Amniotic stem cell (primary cell): ENCODE results near the gene MBTPS1.

Experiments used
- DNase-seq: peaks from one replicate; lab custom pipeline; 2025; lab: John Stamatoyannopoulos, UW

Gene MBTPS1

DNA sequence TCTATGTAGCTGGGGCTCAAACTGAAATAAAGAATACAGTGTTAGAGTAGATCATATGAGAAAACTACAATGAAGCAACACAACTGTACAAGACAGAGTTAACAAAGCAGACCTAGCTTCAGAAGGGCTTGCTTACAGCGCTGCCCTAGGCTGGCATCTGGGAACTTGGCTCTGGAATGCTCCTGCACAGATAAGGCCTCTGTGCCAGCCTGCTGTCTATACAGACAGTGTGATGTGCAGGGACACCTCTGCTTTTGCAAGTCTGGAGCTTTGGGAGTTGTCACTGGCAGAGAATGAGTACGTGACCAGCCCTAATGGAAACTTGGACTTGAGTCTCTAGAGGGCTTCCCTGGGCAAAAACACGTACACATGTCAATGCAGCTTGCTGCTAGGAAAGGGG is 42.0 kb downstream of the MBTPS1 start:
- DNase-seq = no peak

DNA sequence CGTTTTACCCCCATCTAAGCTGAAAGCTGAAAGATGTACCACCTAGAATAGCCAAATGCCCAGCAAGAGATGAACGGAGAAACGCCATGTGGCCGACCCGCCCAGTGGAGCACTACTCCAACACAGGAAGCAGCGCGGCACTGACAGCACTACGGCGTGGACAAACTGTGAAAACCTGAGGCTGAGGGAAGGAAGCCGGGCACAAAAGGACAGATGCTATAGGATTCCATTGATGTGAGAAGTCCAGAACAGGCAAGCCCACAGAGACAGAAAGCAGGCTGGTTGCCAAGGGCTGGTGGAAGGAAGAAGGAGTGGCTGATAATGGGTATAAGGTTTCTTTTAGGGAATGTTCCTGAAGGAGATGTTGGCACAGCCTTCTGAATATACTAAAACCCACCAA is 44.7 kb downstream of the MBTPS1 start:
- no peak for DNase-seq

DNA sequence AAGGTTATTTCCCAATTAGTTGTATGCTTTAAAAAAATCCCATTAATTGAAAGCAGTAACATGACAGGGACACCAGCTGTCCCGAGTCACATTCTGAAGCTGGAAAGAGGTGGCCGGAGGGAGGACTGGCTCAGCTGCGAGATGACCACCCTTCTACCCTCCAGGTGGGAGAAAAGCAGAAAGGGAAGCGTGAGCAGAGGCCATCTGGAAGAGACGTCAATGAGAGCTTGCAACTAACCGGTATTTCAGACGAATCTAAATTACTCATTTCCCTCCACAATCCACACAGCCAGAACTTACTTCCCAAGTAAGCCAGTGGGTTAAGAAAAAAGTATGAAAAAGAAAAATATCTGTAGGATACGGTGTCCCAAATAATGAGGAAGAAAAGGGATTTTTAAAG is 45.6 kb downstream of the MBTPS1 start:
- no peak for DNase-seq

DNA sequence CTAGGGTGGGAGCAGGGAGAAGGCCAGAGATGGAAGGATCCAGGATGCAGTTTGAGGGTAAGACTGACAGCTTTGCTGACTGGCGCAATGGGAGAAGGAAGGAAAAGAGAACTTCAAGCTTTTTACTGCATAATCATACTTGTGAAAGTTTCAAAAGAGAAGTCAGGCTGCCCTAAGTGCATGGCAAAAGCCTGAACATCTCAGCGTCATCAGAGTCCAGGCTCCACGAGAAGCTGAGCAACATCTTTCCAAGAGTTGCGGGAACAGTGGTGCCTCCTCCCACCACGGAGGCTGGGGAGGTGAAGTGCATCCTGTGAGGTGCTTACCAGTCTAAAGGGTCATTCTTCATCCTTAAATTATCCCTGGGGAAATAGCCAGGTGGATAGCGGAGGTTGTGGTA is 47.2 kb downstream of the MBTPS1 start:
- no peak for DNase-seq

DNA sequence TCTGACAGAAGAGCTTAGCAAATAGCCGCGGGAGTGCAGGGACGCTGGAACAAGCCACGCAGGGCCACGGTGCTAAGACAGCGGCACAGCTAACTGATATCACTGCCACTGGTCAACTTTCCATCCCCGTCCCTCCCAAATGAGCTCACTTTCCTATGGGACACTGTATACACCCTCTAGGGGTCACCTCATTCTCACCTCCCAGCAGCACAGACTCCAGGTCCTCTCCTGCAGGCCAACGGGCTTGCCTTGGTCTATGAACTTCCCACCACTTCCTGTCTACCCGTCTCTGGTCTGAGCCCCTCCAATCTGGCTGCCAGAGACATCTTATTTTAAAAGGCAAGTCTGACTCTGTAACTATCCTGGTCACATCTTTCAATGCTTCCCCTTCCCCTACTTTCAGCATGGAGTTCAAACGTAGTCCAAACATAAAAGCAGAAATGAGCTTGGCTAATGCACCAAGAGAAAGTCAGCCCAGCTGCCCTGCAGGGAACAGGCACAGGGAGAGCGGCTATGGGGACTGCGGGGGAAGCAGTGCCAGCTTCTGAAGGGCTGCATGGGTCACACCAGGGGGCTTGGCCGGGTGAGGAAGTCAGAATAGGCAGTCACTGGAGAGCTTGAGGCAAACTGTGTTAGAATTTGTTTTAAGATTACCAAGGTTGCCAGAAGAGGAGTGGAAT is 47.8 kb downstream of the MBTPS1 start:
- no peak for DNase-seq

DNA sequence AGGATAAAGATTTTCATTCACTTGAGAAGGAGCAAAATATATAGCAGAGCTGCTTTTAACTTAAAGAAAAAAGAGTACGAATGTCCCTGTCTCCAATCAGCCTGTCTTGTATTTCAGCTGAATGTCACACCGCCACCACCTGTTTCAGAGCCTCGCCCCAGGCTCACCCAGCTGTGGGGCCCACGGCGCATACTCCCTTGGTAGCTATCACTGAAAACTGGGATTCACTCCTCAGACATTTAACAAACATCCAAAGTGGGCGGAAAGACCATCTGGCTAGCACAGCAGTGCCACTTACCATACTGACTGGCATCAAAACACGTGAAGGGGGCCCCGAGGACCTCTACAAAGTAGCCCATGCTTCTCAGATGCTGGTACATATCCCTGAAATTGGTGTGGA is 48.7 kb downstream of the MBTPS1 start:
- no peak for DNase-seq

DNA sequence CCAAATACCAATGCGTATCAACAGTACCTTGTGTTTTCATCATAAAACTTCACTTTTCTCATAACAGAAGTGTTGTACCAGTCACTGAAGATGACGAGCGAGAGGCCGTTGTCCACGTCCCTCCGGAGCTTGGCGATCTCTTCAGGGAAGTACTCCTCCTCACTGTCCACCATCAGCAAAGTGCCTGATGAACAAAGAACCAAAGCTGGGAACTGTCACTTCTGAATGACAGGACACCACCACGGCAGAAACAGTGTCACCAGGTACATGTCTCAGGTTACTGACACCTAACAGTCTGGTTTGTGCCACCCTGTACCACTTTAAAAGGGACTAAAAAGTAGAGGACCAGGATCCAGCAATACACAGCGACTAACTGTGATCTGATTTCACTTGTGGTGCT is 49.1 kb downstream of the MBTPS1 start:
- no peak for DNase-seq

DNA sequence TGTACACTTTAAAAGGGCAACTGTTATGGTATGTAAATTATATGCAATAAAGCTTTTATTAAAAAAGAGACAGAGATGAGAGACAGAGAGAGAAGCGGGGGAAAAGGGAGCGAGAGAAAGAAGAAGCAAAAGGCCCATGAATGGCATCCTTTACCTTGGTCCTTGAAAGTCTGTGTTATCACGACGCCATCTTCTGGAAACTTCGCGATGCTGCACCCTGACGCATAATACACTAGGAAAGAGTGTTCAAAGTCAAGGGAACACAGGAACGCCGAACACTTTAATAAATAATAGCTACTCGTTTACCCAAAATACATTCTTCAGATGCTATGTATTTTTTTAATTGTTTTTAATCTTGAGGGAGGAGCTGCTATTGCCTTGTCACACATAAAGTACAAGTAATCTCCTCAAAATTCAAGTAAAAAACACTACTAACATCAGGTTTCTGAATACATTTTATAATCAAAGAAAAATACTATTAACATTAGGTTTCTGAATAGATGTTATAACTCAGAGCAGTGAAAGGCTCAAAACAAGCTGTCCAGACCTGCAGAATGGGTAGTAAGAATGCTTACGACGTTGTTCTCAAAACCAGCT is 51.1 kb downstream of the MBTPS1 start:
- no peak for DNase-seq

DNA sequence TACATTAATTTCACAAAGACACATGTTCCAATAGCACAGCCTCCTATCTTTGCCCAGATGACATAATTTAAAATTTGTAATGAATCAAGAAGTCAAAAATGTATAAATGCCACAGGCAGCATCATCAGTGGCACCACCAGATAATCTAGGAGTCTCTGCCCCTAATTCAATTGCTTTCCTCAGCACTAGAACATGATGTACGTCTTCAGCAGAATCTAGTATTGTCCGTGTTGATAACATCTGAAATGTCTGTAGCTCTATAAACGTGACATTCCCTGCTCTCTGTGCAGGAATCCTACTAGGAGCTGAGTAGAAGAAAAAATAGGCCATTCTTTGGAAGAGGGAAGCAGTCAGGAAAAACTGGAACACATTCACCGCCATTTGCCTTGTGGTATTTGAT is 52.8 kb downstream of the MBTPS1 start:
- no peak for DNase-seq

DNA sequence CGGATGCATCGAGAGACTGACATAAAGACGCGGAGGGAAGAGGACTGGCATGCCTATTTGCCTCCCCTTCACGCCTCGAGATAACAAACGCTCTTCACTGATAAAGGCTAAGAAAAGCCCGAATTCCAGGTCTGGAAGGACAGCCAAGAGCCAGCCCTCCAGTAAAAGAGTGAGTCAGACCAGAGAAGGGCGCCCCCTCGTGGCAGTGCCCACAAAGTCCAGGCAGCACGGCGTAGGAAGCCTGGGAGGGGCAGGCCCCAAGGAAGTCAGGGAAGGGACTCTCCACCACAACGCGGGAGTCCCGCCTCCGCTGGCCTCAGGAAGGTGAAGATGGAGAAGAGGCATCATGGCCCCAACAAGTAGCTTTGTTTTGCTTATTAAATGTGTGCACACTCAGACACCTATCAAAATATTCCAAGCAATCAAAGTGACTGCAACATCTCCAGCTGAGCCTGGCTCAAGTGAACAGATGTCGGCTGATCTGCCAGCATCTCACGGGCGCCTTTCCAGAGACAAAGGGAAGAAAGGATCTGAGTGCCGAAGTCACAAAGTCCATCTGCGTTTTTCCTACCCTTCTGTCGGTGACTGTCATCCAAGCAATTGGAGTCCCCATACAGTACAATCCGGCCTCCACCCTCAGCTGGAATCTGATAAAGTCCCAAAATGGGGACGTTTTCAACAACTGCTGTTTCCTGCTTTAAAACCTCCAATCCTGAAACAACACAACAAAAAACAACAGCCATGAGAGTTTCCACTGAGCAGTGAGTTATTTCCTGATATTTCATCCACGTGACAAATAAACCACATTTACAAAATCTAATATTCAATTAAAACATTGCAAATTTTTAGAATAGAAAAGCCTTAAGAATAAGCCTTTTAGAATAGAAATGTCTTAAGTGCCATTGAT is 53.8 kb downstream of the MBTPS1 start:
- DNase-seq = peak; percentile 58

DNA sequence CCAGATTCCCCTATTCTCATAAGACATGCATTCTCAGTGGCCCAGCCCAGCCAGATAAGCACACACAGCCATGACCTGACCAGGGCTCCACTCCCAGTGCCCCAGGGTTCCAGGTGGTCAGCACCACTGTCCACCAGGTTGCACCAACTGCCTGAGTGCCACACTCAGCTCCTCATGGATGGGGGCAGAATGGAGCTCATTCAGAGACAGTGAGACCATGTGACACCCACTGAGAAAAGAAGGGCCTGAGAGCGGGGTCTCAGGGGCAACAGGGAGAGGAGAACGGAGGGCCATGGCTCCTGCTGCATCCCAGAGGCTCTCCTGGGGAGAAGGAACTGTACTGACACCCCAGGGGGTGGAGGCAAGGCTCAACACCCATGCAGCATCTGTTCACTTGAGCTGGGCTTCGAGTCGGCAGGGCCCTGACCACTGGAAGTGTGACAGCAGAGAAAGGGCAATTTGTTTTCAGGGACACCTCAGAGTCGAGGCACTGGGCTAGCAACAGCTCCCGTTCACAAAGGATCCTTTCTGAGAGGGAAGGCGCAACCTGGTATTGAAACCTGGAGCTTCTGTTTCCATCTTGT is 55.4 kb downstream of the MBTPS1 start:
- DNase-seq = no peak

DNA sequence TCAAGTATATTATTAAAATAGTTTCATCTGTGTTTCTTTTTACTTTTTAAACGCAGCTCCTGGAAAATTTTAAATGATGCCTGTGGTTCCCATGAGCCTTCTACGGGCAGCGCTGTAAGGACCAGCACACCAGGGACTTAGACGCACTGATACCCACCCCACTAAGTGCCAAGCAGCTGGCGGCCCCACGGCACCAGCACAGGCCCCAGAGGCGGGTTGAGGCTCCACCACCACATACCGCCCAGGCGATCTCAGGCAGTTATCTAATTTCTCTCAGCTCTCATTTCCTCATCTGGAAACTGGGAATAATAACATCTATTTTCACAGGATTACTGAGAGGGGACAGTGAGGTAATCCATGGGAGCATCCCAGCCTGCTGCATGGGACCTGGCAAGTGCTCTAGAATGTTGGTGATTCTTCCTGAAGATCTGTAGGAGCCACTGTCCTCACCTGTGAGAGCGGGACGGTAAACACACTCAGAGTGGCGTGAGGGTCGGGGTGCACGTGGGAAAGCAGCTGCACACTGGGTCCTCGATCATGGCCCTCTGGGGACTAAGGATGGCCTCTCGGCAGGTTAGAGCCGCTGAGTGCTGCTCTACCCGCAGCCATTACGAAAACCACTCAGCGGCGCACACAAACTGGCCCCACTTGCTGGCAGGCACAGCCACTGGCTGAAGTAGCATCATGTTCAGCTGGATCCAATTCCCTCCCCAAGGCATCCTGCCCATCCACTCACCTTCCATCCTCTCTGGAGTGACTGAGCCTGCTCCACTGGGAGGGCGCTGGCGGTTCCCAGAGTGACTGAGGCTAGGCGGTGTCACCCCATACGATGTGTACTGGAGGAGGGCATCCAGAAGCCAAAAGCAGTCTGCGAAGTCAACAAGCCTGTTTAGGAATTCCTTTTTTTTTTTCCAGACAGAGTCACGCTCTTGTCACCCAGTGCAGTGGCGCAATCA is 56.5 kb downstream of the MBTPS1 start:
- no peak for DNase-seq

DNA sequence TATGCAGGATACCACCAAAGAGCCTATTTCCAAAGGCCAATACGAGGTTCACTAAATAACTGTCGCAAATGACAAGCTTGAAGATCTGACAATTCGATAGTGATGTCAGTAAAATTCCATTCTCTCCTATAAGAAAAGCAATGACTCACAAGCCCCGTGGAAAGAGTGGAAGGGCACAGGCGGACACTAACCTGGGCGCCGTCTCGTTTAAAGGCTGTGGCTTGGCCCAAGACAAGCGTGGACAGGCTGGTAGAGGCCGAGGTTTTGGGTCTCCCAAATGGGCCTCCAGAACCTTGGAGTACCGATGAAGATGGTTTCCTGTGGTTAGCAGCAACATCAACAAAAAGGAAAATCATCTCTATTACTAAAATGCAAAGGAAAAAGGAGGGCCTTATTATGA is 57.6 kb downstream of the MBTPS1 start:
- no peak for DNase-seq

DNA sequence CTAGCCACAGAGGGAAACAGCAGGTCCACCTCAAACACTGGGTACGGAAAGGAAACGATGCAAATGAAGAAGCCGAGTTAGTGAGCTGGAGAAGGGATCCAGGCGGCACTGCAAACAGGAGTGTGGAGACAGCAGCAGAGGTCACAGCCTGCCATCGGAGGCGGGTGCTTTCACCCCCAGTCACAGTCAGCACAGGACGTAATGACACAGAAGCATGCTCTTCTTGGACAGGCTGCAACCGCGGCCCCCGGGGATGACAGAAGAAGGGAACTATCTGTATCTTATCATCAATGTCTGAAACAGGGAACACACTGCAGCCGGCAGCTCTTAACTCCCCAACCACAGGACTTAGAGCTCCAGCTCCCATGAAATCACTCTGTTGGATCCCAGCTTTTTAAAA is 58.1 kb downstream of the MBTPS1 start:
- DNase-seq = no peak

DNA sequence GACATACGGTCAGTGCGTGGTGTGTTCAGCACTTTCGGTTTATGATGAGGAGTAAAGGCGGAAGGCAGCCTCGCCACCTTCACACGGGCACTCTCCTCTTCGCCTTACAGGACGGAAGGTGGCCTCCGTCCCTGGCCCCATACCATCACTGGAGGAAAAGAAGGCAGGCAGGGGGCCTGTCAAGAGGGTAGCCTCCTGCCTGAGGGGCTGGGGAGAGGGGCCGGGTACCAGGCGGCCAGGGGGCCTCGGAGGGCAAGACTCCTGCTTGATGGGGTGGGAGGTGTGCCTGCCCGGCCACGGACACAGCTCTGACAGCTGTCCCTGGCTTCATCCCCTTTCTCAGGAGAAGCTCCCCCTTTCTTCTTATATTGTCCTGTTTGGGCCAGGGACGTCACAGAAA is 58.5 kb downstream of the MBTPS1 start:
- no peak for DNase-seq

DNA sequence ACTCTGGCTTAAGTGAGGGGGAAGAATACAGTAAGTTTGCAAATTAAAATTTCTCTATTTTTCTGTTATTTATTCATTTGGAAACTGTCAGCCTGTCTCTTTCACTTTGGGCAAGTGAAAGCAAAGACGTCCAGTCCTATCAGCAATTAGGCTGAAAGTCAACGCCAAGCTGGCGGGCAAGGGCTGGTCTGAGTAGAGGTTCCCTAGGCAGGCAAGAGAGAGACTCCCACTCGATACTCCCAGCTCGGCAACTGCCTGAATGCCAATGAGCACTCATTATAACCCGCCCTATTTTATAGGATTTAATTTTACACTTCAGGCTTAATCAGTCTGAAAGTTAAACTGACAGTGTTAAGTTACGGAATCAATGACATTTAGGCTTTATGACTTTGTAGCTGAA is 59.8 kb downstream of the MBTPS1 start:
- DNase-seq = no peak

DNA sequence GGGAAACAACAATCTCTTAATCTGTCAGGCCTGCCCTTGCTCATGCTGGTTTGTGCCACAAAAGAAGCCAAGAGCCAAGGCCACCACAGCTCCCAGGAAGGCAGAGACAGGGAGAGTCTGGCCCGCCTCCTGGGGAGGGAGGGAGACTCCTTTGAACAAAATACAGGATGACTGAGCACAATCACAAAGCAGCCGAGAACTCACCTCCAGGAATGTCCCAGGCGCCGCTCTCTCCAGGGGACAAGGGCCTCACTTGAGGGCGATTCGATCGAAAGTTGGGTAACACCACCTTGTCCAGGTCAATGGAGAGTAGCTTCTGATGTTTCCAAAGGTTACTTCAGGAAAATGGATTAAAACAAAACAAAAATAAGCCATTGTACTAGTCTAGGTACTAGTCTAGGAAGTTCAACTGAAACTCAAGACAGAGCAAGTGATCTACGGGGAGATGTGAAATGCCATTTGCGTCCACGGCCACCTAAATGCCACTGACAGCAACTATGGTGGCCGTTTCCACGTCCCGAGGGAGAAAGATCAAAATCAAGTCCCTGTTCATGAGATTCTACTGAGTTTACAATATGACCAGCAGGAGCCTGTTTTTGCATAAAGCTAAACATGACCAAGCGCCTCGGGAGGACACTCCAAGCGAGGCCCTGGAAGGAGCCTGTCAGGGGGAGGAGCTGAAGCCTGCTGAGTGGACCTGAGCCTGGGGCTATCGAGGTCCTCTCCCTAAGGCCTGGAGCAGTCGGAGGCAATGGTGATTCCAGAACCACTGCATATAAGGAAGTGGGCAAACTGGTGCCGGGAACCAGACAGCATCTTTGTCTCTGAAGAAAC is 60.7 kb downstream of the MBTPS1 start:
- no peak for DNase-seq

DNA sequence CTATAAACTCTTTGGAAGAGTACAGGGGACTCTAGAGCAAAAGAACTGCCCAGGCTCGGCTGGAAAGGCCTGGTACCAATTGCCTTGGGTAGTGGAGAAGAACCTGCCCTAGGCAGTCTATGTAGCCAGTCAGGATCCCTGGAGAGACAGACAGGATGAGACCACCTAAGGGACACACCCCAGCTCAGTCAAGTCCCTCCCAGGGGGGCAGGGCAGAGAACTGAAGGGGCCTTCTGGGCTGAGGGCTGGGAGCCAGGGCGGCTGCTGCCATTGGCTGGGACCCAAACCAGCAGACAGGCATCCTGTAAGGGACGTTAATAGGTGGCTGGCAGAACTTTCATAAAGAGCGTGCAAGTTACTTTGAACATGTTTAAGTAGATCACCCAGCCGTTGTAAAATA is 61.4 kb downstream of the MBTPS1 start:
- DNase-seq = no peak

DNA sequence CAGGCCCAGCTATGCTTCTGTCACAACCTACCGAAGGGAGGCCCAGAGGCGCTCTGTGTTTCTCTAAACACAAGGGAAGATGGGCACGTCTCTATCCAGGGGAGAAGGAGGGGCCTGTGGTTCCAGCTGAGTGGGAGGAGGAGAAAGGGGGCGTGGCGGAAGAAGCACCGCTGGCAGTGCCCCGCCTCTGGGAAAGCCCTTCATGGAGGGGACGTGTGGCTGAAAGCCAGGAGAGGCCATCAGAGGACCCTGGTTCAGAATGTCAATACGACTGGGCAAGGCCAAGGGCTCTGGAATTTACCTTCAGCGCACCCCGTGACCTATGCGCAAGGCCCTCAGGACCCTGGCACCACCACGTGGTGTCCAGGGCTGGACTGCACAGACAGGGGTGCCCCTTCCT is 61.8 kb downstream of the MBTPS1 start:
- no peak for DNase-seq

DNA sequence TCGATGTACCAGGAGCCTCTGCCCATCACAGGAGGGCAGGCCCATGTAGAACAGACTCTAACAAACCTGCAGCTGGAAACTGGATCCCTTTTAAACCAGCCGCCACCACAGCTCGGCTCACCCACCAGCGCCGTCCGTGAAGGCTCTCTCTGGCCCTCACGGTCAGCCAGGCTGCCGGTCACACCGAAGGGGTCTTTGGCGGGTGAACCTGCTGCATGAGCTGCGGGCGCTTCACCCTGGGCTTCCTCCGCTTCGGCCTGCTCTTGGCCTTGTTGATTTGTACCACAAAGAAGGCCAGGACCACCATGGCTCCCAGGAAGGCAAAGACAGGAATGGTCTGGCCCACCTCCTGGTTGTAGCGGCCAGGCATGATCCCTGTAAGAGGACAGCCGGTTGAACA is 62.5 kb downstream of the MBTPS1 start:
- DNase-seq = no peak

DNA sequence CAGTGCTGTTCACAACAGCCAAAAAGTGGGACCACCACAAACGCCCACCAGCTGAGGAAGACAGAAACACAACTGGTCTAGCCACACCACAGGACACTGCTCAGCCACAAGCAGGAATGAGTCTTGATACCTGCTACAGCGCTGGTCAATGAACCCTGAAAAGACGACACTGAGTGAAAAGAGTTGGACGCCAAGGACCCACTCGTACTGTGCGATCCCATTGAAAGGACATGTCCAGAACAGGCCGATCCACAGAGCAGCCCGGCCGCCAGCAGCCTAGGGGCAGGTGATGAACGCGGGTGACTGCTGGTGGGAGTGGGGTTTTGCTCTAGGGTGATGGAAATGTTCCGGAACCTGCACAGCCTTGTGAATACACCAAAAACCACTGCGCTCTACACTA is 63.5 kb downstream of the MBTPS1 start:
- DNase-seq = no peak
